Tibial nerve (tissue), 4 donors: Measurements from ENCODE around the gene PIGP.

Experiments used
- CTCF ChIP-seq, 5 experiments: fragments of 200-600 bp in 3 of 5; fragments of 450-650 bp in 2 of 5; sonication (generic) in 3 of 5; IDR thresholded peaks; one replicate each; pipeline ENCODE4 v1.5.1; 2016 to 2019; ENCODE audit warnings: antibody characterized with exemption in 5 of 5, mild to moderate bottlenecking in 3 of 5, moderate library complexity in 2 of 5
- EP300 ChIP-seq, 2 donors: sonication (generic); formaldehyde crosslinking; IDR thresholded peaks; one replicate each; pipeline ENCODE4 v1.6.1; 2017; ENCODE audit warnings: antibody characterized with exemption in 2 of 2, mild to moderate bottlenecking in 1 of 2
- POLR2A ChIP-seq, 2 donors: fragments of 450-650 bp; IDR thresholded peaks; one replicate each; pipeline ENCODE4 v1.6.1; 2017; ENCODE audit warnings: antibody characterized with exemption in 2 of 2, mild to moderate bottlenecking in 2 of 2, moderate library complexity in 2 of 2

GRCh38 chr21:37106998-37107397, 34.1 kb upstream of the PIGP start:
- no peak for TF ChIP-seq EP300 (IDR thresholded peaks at IDR 0.05)
- no peak for TF ChIP-seq CTCF (IDR thresholded peaks at IDR 0.05)
- TF ChIP-seq POLR2A (IDR thresholded peaks at IDR 0.05), result no peak
